Bronchial epithelial cell (primary cell): ENCODE data around the gene LRRC30. TPM values are rescaled to one million over a fixed set of nuclear protein-coding genes. Genes with fewer than 3 reads are reported as not detected.

ENCODE experiments used
- DNase-seq: peaks from one replicate; pipeline ENCODE4 v3.0.0-alpha.2; 2010; ENCODE audit warnings: low read depth
- FAIRE-seq: peaks from 2 replicates; lab custom pipeline; 2011; peaks lifted over from hg19 to GRCh38; lab: Jason Lieb, UNC
- H3K27me3 ChIP-seq: 2 replicates; pipeline ENCODE4 v1.5.1; 2011; ENCODE audit warnings: low read length; ENCODE audit not compliant: control insufficient read depth, insufficient read depth
- H3K36me3 ChIP-seq: 2 replicates; pipeline ENCODE4 v1.5.1; 2011; ENCODE audit warnings: low read length; ENCODE audit not compliant: control insufficient read depth, insufficient read depth
- H3K4me3 ChIP-seq: 2 replicates; pipeline ENCODE4 v1.5.1; 2011; ENCODE audit warnings: mild to moderate bottlenecking, low read depth, low read length, control low read depth
- CTCF ChIP-seq: IDR thresholded peaks from 2 replicates; pipeline ENCODE4 v1.5.1; 2011; ENCODE audit warnings: mild to moderate bottlenecking, moderate library complexity, low read length, control low read depth, inconsistent platforms; ENCODE audit not compliant: insufficient read depth, severe bottlenecking
- total RNA-seq: library from RNA; depleted of rRNA; stranded (reverse); fragments of >200 nt; gene quantifications from 2 replicates; pipeline ENCODE4 v1.2.1, GENCODE V29; 2014

LRRC30 gene
- total RNA-seq, 1 donor from 2014 or later = not detected

DNA sequence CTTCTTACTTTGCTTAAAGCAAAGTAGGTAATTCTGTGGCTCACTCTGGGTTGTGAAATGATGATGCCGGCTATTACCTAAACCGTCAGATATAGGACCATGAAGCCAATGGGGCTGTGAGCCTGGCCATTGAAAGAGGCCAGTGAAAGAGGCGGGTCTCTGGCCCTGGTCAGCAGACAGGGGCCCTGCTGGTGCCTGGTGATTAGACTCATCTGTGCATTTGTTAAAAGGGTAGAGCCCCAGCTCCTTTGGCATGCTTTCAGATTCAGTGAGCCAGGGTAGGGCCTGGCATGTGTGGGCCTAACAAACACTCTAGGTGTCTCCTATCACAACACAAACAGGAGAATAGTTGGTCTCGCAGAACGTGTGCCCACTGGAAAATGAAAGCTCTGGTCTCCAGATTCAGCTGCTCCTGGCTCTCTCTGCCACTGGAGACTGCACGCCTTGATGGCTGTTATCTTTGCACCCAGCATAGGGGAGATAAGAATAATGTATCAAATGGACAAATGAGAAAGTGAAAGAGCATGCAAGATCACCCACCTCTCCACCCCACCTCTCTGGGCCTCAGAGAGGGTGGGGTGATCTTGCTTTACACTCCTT, 6.9 kb downstream of the LRRC30 start:
- H3K36me3 ChIP-seq = no peaks in the 10 kb centered on the region
- TF ChIP-seq CTCF = no peak
- no peak overlapping the region for H3K4me3 ChIP-seq
- DNase-seq (no peak), FAIRE-seq (no peak)
- no peaks in the 10 kb centered on the region for H3K27me3 ChIP-seq

DNA sequence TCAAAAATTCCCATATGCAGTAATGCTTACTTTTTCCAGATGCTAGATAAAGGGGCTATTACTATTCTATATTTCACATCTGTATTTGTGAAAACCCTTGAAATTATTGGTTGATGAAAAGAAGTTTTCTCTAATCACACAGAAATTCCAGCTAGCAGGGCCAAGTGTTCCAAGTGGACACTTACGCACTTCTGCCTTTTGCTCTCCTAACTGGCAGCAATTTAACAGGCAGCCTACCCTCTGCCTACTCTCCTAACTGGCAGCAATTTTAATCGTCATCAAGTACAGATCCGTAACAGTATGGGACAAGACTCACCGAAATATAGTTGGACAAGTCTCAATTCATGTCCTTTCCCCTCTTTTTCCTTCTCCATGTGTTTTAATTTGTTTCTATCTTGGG, 12.0 kb downstream of the LRRC30 start:
- H3K36me3 ChIP-seq = no peaks in the 10 kb centered on the region
- DNase-seq (no peak), FAIRE-seq (no peak)
- no peak for TF ChIP-seq CTCF
- no peak overlapping the region for H3K4me3 ChIP-seq
- no peaks in the 10 kb centered on the region for H3K27me3 ChIP-seq

DNA sequence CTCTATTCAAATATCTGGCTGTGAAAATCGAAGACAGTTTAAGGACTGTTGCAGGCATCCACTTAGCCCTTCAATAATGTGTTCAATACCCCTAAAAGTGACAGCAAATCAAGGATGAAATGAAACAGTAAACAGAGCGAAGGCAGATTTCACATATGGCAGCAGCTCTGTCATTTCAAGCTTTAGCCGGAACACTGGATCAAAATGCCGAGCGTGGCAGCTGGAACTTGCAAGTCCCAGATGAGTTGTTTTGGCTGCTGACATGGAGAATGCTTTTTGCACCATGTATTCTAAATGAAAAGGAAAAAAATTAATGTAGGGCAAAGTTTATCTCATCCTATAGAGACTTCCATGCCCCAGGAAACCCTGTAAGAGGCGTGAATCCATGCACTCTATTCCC, 18.0 kb downstream of the LRRC30 start:
- Histone ChIP-seq H3K36me3 (no peaks in the 10 kb centered on the region), H3K4me3 (no peak overlapping the region), H3K27me3 (no peaks in the 10 kb centered on the region)
- FAIRE-seq (no peak), DNase-seq (no peak)
- no peak for TF ChIP-seq CTCF

- no peaks in the 10 kb centered on the region for H3K27me3 ChIP-seq
- FAIRE-seq (no peak), DNase-seq (no peak)
- H3K36me3 ChIP-seq = no peaks in the 10 kb centered on the region
- TF ChIP-seq CTCF = no peak
- H3K4me3 ChIP-seq = no peak overlapping the region
These were observed 23.3 kb downstream of the LRRC30 start for GRCh38 chr18:7254163-7254562.

DNA sequence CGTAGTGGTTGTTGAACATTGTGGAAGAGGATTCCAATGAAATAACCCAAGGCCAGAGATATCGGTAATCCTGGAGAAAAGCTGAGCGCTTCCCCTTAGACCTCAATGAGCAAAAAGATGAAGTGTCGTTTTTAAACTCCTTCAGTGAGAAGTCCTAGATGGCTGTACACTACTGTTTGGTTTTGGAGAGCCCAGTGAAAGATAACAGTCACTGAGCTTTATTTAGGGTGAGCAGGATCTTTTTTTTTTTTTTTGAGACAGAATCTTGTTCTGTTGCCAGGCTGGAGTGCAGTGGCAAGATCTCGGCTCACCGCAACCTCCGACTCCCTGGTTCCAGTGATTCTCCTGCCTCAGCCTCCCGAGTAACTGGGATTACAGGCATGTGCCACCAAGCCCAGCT, 24.2 kb downstream of the LRRC30 start:
- no peak for DNase-seq

More for the DNA sequence above, 24.2 kb downstream of the LRRC30 start:
- no peak overlapping the region for H3K4me3 ChIP-seq
- FAIRE-seq = no peak
- H3K36me3 ChIP-seq = no peaks in the 10 kb centered on the region
- no peaks in the 10 kb centered on the region for H3K27me3 ChIP-seq
- no peak for TF ChIP-seq CTCF
